Left ventricle myocardium inferior (tissue), 1 donor: ENCODE results near the gene TRPM5. TPM values are rescaled to one million over a fixed set of nuclear protein-coding genes. Genes with fewer than 3 reads are reported as not detected.

Experiments used
- DNase-seq: peaks from one replicate; pipeline ENCODE4 v3.0.0-alpha.2; 2020
- H3K27ac ChIP-seq: fragments of 200-600 bp; replicated peaks from 2 replicates; pipeline ENCODE4 v1.8.0; 2021
- H3K27me3 ChIP-seq: fragments of 200-600 bp; 2 replicates; pipeline ENCODE4 v1.8.0; 2021; ENCODE audit warnings: low read depth
- H3K36me3 ChIP-seq: fragments of 200-600 bp; 2 replicates; pipeline ENCODE4 v1.8.0; 2021
- H3K4me1 ChIP-seq: fragments of 200-600 bp; 2 replicates; pipeline ENCODE4 v1.8.0; 2021
- H3K4me3 ChIP-seq: fragments of 200-600 bp; 2 replicates; pipeline ENCODE4 v1.8.0; 2021; ENCODE audit warnings: mild to moderate bottlenecking, moderate library complexity
- H3K9me3 ChIP-seq: fragments of 200-600 bp; replicated peaks from 2 replicates; pipeline ENCODE4 v1.8.0; 2021
- intact Hi-C: fragments of 100-400 bp; cut with micrococcal nuclease; formaldehyde crosslinking; loops from one replicate; pipeline ENCODE4 v1.11.0; 2022
- total RNA-seq: library from RNA; stranded (reverse); fragmentation: NEBNext Ultra II Directional; extraction: Animal tissue kit (Norgen Biotek cat#: 25700); gene quantifications from one replicate; pipeline ENCODE4 v1.2.1, GENCODE V29; 2021
- TF ChIP-seq, protein P1 (sequence below): fragments of 200-600 bp; IDR thresholded peaks from 2 replicates; pipeline ENCODE4 v1.8.0; 2021; ENCODE audit warnings: antibody characterized with exemption, mild to moderate bottlenecking, borderline replicate concordance
- donor health status: DM: no; HTN: yes; CAD: no; lungs with severe emphysema.

The TRPM5 gene
- total RNA-seq, 1 donor from 2014 or later: not detected

DNA sequence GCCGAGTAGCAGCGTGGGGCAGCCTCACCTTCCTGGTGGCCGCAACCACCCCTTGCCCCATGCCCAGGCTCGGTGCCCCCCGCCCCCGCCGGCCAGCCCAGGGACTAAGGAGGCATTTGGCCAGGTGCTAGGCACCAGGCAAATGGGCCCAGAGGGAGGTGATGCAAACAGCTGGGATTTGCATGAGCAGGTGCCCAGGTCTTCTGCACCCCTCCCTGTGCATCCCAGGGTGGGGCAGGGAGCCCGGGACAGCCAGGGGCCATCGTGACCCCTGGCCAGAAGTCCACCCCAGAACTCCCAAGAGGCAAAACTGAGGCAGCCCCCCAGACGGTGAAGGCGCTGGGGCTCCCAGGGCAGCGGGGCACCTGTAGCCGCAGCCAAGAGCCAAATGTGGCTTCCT, 18.1 kb downstream of the TRPM5 start:
- Histone ChIP-seq H3K4me1 (no peaks in the 10 kb centered on the region), H3K27ac (no peak overlapping the region), H3K4me3 (no peak overlapping the region), H3K27me3 (peaks cover 32% of the 10 kb centered on the region), H3K36me3 (no peaks in the 10 kb centered on the region), H3K9me3 (no peaks in the 10 kb centered on the region)
- TF ChIP-seq, protein P1, sequence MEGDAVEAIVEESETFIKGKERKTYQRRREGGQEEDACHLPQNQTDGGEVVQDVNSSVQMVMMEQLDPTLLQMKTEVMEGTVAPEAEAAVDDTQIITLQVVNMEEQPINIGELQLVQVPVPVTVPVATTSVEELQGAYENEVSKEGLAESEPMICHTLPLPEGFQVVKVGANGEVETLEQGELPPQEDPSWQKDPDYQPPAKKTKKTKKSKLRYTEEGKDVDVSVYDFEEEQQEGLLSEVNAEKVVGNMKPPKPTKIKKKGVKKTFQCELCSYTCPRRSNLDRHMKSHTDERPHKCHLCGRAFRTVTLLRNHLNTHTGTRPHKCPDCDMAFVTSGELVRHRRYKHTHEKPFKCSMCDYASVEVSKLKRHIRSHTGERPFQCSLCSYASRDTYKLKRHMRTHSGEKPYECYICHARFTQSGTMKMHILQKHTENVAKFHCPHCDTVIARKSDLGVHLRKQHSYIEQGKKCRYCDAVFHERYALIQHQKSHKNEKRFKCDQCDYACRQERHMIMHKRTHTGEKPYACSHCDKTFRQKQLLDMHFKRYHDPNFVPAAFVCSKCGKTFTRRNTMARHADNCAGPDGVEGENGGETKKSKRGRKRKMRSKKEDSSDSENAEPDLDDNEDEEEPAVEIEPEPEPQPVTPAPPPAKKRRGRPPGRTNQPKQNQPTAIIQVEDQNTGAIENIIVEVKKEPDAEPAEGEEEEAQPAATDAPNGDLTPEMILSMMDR: no peak
- DNase-seq: no peak
- intact Hi-C loops: loop anchor here (10.0 kb wide), 1 partner anchor 459 kb away; the partner anchor contains the start of gene CDKN1C

DNA sequence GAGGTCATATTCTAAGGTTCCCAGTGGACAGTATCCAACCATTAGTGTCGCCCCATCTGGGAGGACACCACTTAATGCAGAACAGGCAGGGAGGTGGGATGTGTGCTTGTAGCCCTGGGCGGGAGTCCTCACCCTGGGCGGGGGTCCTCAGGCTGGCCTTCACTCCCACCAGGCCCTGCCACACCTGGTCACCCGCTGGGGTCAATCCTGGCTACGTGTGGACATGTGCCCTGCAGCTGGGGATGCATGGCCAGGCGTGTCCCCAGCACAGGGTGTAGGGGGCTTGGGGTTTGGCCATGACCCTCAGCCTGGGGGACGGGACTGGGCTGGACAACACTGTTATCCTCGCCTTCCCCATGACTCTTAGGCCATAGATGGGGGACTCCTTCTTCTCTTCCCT, 18.8 kb downstream of the TRPM5 start:
- peaks cover 4% of the 10 kb centered on the region for H3K4me1 ChIP-seq
- no peak overlapping the region for H3K27ac ChIP-seq
- no peak for DNase-seq
- H3K4me3 ChIP-seq: no peak overlapping the region
- H3K9me3 ChIP-seq: no peaks in the 10 kb centered on the region
- peaks cover 37% of the 10 kb centered on the region for H3K27me3 ChIP-seq
- no peaks in the 10 kb centered on the region for H3K36me3 ChIP-seq
- TF ChIP-seq, protein P1: no peak
- intact Hi-C loops: loop anchor here (10.0 kb wide), 1 partner anchor 459 kb away; the partner anchor contains the start of gene CDKN1C

DNA sequence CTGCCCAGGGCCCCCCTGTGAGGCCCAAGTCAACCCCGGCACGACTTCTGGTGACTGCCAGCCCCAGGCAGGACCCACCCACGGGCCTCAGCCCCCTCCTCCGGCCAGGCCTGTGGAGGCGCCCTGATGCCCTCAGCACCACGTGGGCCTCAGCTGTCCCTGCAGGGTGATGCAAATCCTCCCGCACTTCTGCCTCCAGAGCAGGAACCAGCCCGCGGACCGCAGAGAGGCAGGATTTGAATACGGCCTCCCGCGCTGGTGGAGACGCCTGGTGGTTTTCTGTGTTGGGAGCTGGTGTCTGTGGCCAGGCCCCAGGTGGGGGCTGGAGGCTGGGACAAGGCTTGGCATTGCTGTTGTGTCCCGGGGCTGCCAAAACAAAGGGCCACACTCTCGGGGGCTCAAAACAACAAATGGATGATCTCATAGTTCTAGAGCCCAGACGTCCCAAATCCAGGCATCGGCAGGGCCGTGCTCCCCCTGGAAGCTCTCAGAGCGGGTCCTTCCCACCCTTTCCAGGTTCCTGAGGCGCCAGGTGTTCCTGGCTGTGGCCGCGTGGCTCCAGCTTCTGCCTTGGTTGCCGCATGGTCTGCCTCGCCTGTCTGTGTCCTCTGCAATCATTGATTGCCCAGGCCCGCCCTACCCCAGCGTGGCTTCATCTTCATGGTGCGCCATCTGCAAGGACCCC, 19.4 kb downstream of the TRPM5 start:
- intact Hi-C loops: loop anchor here (5.0 to 10.0 kb wide), 2 partner anchors 118 to 460 kb away; partner anchors contain the start of gene CDKN1C
- Histone ChIP-seq H3K4me3 (no peak overlapping the region), H3K27ac (no peak overlapping the region), H3K4me1 (peaks cover 10% of the 10 kb centered on the region), H3K9me3 (no peaks in the 10 kb centered on the region), H3K27me3 (peaks cover 37% of the 10 kb centered on the region), H3K36me3 (no peaks in the 10 kb centered on the region)
- TF ChIP-seq, protein P1: no peak
- no peak for DNase-seq

DNA sequence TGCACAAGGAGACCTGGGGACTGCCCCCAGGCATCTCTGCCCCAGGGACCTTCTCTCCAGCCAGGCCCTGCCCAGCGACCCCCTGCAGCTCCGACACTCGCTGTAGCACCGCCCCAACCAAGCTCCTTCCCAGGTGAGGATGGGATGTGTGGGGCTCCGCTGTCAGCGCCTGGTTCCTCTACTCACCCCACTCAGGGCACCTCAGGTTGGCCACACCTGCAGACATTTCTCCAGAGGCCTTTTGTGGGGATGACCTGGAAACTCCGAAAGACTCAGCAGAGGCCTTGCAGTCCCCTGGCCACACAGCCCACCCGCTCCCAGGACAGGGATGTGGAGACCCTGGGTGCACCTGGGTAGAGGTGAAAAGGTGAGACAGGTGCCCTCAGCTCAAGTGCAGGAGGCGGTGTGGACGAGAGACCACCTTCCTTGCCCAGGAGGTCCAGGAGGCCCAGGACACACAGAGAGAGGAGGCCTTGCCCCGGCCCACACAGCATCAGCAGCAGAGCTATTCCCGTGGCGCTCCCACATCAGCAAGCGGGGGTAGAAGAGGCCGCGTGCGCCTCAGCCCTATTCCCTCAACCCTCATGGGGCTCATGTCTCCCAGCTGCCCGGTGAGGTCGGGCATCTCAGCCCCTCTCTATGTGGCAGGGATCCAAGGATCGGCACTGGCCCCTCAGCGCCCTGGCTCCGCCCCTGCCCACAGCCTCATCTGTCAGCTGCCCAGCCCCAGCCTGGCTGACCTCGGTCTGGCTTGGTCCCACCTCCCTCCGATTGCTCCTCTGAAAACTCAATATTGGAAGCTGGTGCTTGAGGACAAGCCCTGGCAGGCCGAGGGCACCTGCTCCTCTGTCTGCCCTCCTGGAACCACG, 20.9 kb downstream of the TRPM5 start:
- no peak for DNase-seq
- TF ChIP-seq, protein P1: no peak
- peaks cover 13% of the 10 kb centered on the region for H3K4me1 ChIP-seq
- H3K4me3 ChIP-seq: no peak overlapping the region
- intact Hi-C loops: loop anchor here (5.0 to 10.0 kb wide), 2 partner anchors 116 to 461 kb away; partner anchors contain the start of gene CDKN1C
- no peaks in the 10 kb centered on the region for H3K36me3 ChIP-seq
- H3K27me3 ChIP-seq: peaks cover 37% of the 10 kb centered on the region
- H3K9me3 ChIP-seq: no peaks in the 10 kb centered on the region
- H3K27ac ChIP-seq: no peak overlapping the region

DNA sequence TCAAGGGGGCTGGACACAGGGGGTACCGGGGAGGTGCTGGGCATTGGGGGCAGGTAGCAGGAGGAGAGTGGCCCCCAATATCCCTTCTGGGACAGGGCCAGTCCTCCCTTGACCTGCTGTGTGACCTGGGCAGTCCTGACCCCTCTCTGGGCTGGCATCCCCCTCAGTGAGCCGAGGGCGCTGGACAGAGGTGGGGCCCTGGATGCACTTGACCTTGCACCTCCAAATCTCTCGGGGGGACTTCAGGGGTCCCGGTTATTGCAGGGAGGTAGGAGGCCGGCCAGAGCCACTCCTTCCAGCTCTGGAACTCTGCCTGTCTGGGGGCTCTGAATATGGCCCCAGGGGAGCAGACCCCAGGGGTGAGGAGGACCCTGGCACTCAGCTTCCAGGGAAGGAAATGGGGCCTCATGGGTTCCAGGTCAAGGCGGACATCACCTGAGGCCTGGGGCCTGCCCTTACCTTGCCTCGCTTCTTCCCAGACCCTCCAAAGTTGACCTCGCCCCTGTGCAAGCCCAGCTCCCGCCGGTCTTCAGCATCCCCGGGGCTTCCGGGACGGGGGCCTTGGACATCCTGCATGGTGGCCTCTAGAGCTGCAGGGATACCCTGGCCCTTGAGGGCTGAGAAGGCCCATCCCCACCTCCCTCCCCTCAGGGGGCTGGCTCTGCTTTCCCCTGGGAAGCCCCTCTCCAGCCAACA, 21.7 kb downstream of the TRPM5 start:
- intact Hi-C loops: loop anchor here (5.0 to 10.0 kb wide), 2 partner anchors 115 to 462 kb away; partner anchors contain the start of gene CDKN1C
- TF ChIP-seq, protein P1: no peak
- H3K4me1 ChIP-seq: peaks cover 13% of the 10 kb centered on the region
- H3K36me3 ChIP-seq: no peaks in the 10 kb centered on the region
- no peak for DNase-seq
- no peak overlapping the region for H3K27ac ChIP-seq
- H3K9me3 ChIP-seq: no peaks in the 10 kb centered on the region
- peaks cover 37% of the 10 kb centered on the region for H3K27me3 ChIP-seq
- no peak overlapping the region for H3K4me3 ChIP-seq
